Endothelial cell of umbilical vein (primary cell): ENCODE data around the gene PLCXD1. TPM values are rescaled to one million over a fixed set of nuclear protein-coding genes. Genes with fewer than 3 reads are reported as not detected.

Experiments
- BruUV-seq: library from RNA; stranded (reverse); fragments of 400-500 nt; replicated peaks from 2 replicates; lab custom pipeline; 2021; lab: Mats Ljungman, UMichigan
- CTCF ChIA-PET: fragments of 300-600, 350-600 bp; sonication (Branson Sonifier 250); formaldehyde crosslinking; loops from one replicate; lab custom pipeline; 2021; ENCODE audit warnings: antibody characterized with exemption, inconsistent platforms; lab: Charles Lee
- POLR2A ChIA-PET: fragments of 300-600, 350-600 bp; sonication (Branson Sonifier 250); formaldehyde crosslinking; loops from one replicate; lab custom pipeline; 2021; ENCODE audit warnings: antibody characterized with exemption, inconsistent platforms; lab: Charles Lee
- DNase-seq: peaks from one replicate; pipeline ENCODE4 v3.0.0-alpha.2; 2011; ENCODE audit warnings: low read depth, low spot score
- FAIRE-seq: peaks from 2 replicates; lab custom pipeline; 2011; peaks lifted over from hg19 to GRCh38; lab: Jason Lieb, UNC
- H2AFZ ChIP-seq: 2 replicates; pipeline ENCODE4 v1.6.0; 2012; ENCODE audit warnings: low read depth, low read length, control low read depth, inconsistent platforms
- H3K27ac ChIP-seq: 2 replicates; pipeline ENCODE4 v1.5.1; 2011; ENCODE audit warnings: low read depth, mild to moderate bottlenecking, control low read depth, low read length, moderate library complexity; ENCODE audit not compliant: insufficient read depth
- H3K27me3 ChIP-seq, 2 experiments: 2 replicates each; pipeline versions ENCODE4 v1.6.0 to v1.6.1; 2011; ENCODE audit warnings: low read length in 2 of 2, mixed read lengths in 1 of 2; ENCODE audit not compliant: control insufficient read depth in 2 of 2, insufficient read depth in 2 of 2
- H3K36me3 ChIP-seq, 2 experiments: 2 replicates in 1 of 2; 3 replicates in 1 of 2; pipeline ENCODE4 v1.5.1; 2011; ENCODE audit warnings: low read length in 2 of 2, mild to moderate bottlenecking in 1 of 2, moderate library complexity in 1 of 2; ENCODE audit not compliant: control insufficient read depth in 2 of 2, insufficient read depth in 2 of 2; ENCODE audit errors: extremely low read depth in 1 of 2
- H3K4me1 ChIP-seq: 3 replicates; pipeline ENCODE4 v1.5.1; 2011; ENCODE audit warnings: mild to moderate bottlenecking, low read length; ENCODE audit not compliant: control insufficient read depth, insufficient read depth; ENCODE audit errors: extremely low read depth
- H3K4me2 ChIP-seq: 2 replicates; pipeline ENCODE4 v1.6.1; 2011; ENCODE audit warnings: low read length, control low read depth, mixed read lengths; ENCODE audit not compliant: insufficient read depth
- H3K4me3 ChIP-seq, 3 experiments: fragments of 200-600 bp in 1 of 3; sonication (generic), shearing (Covaris generic) in 1 of 3; replicated peaks in 1 of 3; 2 replicates each; pipeline ENCODE4 v1.5.1; 2011 to 2016; ENCODE audit warnings: control low read depth in 3 of 3, low read length in 3 of 3, mild to moderate bottlenecking in 2 of 3, inconsistent platforms in 1 of 3, low read depth in 1 of 3, moderate library complexity in 1 of 3; ENCODE audit not compliant: insufficient read depth in 1 of 3
- H3K79me2 ChIP-seq: 2 replicates; pipeline ENCODE4 v1.6.0; 2012; ENCODE audit warnings: low read length, inconsistent platforms; ENCODE audit not compliant: control insufficient read depth, insufficient read depth
- H3K9ac ChIP-seq: replicated peaks from 2 replicates; pipeline ENCODE3; 2011; ENCODE audit warnings: low read length, control low read depth; ENCODE audit not compliant: insufficient read depth; ENCODE audit errors: extremely low read depth
- H3K9me1 ChIP-seq: replicated peaks from 3 replicates; pipeline ENCODE4 v1.6.0; 2011; ENCODE audit warnings: mild to moderate bottlenecking, low read length; ENCODE audit not compliant: control insufficient read depth, insufficient read depth; ENCODE audit errors: extremely low read depth
- H3K9me3 ChIP-seq: replicated peaks from 2 replicates; pipeline ENCODE4 v1.5.1; 2012; ENCODE audit warnings: low read length, inconsistent platforms; ENCODE audit not compliant: control insufficient read depth, insufficient read depth
- H4K20me1 ChIP-seq: replicated peaks from 2 replicates; pipeline ENCODE3; 2011; ENCODE audit warnings: mild to moderate bottlenecking, low read length; ENCODE audit not compliant: control insufficient read depth, insufficient read depth; ENCODE audit errors: extremely low read depth
- CTCF ChIP-seq, 2 donors: IDR thresholded peaks; 1 replicate in 1 of 2; 2 replicates in 1 of 2; pipeline ENCODE4 v1.5.1; 2011; ENCODE audit warnings: low read length in 2 of 2, mild to moderate bottlenecking in 2 of 2, moderate library complexity in 2 of 2, control low read depth in 1 of 2, inconsistent platforms in 1 of 2, low read depth in 1 of 2; ENCODE audit not compliant: insufficient read depth in 1 of 2; ENCODE audit errors: extremely low read depth in 1 of 2
- EZH2 ChIP-seq: IDR thresholded peaks from 2 replicates; pipeline ENCODE4 v1.6.1; 2012; ENCODE audit warnings: borderline replicate concordance, low read depth, mild to moderate bottlenecking, moderate library complexity, low read length, inconsistent platforms; ENCODE audit not compliant: severe bottlenecking
- FOS ChIP-seq: IDR thresholded peaks from 2 replicates; pipeline ENCODE4 v1.6.1; 2011; ENCODE audit warnings: mild to moderate bottlenecking, low read length, moderate library complexity, borderline replicate concordance; ENCODE audit not compliant: insufficient read depth
- GATA2 ChIP-seq: IDR thresholded peaks from 2 replicates; pipeline ENCODE4 v1.7.0; 2011; ENCODE audit warnings: low read depth, mild to moderate bottlenecking, moderate library complexity, mixed read lengths, low read length; ENCODE audit not compliant: insufficient read length, insufficient read depth
- JUN ChIP-seq: IDR thresholded peaks from 2 replicates; pipeline ENCODE4 v1.6.1; 2011; ENCODE audit warnings: borderline replicate concordance, low read depth; ENCODE audit not compliant: insufficient read length, insufficient read depth
- MAX ChIP-seq: IDR thresholded peaks from 2 replicates; pipeline ENCODE4 v1.6.1; 2011; ENCODE audit not compliant: insufficient read depth, insufficient read length
- MYC ChIP-seq: IDR thresholded peaks from one replicate; pipeline ENCODE4 v1.6.1; 2011; ENCODE audit warnings: mild to moderate bottlenecking, low read depth, low read length
- POLR2A ChIP-seq: IDR thresholded peaks from 2 replicates; pipeline ENCODE4 v1.6.1; 2012; ENCODE audit warnings: low read depth, mild to moderate bottlenecking, control low read depth, low read length
- POLR2AphosphoS5 ChIP-seq: IDR thresholded peaks from 2 replicates; pipeline ENCODE4 v1.6.1; 2012; ENCODE audit warnings: low read depth, mild to moderate bottlenecking, control low read depth, low read length, moderate library complexity; ENCODE audit not compliant: insufficient read depth
- dilution Hi-C: fragments of 300-500 bp; cut with MboI; formaldehyde crosslinking; loops from one replicate; pipeline ENCODE4 v1.15.0; 2019; ENCODE audit warnings: low sequenced_read_pairs; ENCODE audit not compliant: extremely low pct_ligation_motif_present
- intact Hi-C: fragments of 100-400 bp; cut with micrococcal nuclease; formaldehyde crosslinking; loops from one replicate; pipeline ENCODE4 v1.10.0; 2022
- polyA plus RNA-seq, 4 experiments: library from polyadenylated mRNA; depleted of rRNA in 3 of 4; stranded (reverse) in 3 of 4; unstranded in 1 of 4; fragments of >200 nt; gene quantifications; 2 replicates each; pipeline versions ENCODE4 v1.2.1 to v1.2.3, GENCODE V29; 2011 to 2012; ENCODE audit warnings: missing spikeins in 1 of 4
- total RNA-seq: library from RNA; stranded (reverse); gene quantifications from 2 replicates; pipeline ENCODE4 v1.2.3, GENCODE V29; 2021

Gene PLCXD1
- total and polyA plus RNA-seq, 2 donors (not counting 3 experiments of a cell fraction or from before 2014, with no cell fraction given) = 11.7 to 16.8 TPM

- POLR2A ChIA-PET = no interaction called here
- no peaks in the 10 kb centered on the region for H3K9me3 ChIP-seq
- H4K20me1 ChIP-seq = no peaks in the 10 kb centered on the region
- H3K36me3 ChIP-seq = peaks cover 0 to 3% of the 10 kb centered on the region in 2 experiments
- no peak overlapping the region for H3K9ac ChIP-seq
- H3K9me1 ChIP-seq = no peaks in the 10 kb centered on the region
- CTCF ChIA-PET = no interaction called here
- no peaks in the 10 kb centered on the region for H3K79me2 ChIP-seq
- no peak overlapping the region for H3K4me2 ChIP-seq
- DNase-seq = no peak
- no TSS peak for BruUV-seq
- no peak overlapping the region for H3K4me3 ChIP-seq
- TF ChIP-seq JUN (no peak), POLR2AphosphoS5 (no peak), CTCF (IDR thresholded peaks at IDR 0.05; ENCODE audit: extremely low read depth in 1 of 2, insufficient read depth in 1 of 2, low read depth in 1 of 2, low read length in 2 of 2) (no peak), MYC (no peak), FOS (no peak), POLR2A (no peak), MAX (no peak), EZH2 (no peak), GATA2 (no peak)
- no peak overlapping the region for H3K27ac ChIP-seq
- intact Hi-C loops (no loop called here), dilution Hi-C loops (no loop called here)
- FAIRE-seq = no peak
- no peaks in the 10 kb centered on the region for H3K4me1 ChIP-seq
- H2AFZ ChIP-seq = no peak overlapping the region
- no peaks in the 10 kb centered on the region for H3K27me3 ChIP-seq
These were observed 60.4 kb downstream of the PLCXD1 start for GRCh38 chrX:341541-342101.
